Esophagus (tissue), 2 donors: ENCODE results near the gene WDR48. TPM values are rescaled to one million over a fixed set of nuclear protein-coding genes. Genes with fewer than 3 reads are reported as not detected.
A peak's percentile ranks its signal among the peaks of the same experiment; 100 is the strongest.

Source experiments
- H3K27ac ChIP-seq, 2 donors: one replicate each; pipeline ENCODE4 v1.5.1; 2013; ENCODE audit warnings: low read depth in 2 of 2, mild to moderate bottlenecking in 2 of 2, inconsistent platforms in 1 of 2, low read length in 1 of 2, moderate library complexity in 1 of 2
- H3K27me3 ChIP-seq, 2 donors: one replicate each; pipeline ENCODE4 v1.6.1; 2013; ENCODE audit warnings: low read length in 2 of 2, control low read depth in 1 of 2, mild to moderate bottlenecking in 1 of 2; ENCODE audit not compliant: insufficient read depth in 2 of 2, control insufficient read depth in 1 of 2
- H3K36me3 ChIP-seq, 2 donors: one replicate each; pipeline ENCODE4 v1.6.1; 2013; ENCODE audit warnings: low read length in 1 of 2; ENCODE audit not compliant: control insufficient read depth in 2 of 2, insufficient read depth in 2 of 2
- H3K4me1 ChIP-seq, 2 donors: one replicate each; pipeline ENCODE4 v1.6.1; 2013; ENCODE audit warnings: low read length in 1 of 2; ENCODE audit not compliant: control insufficient read depth in 2 of 2, insufficient read depth in 2 of 2
- H3K4me3 ChIP-seq, 2 donors: one replicate each; pipeline ENCODE4 v1.5.1; 2013; ENCODE audit warnings: low read length in 2 of 2, mild to moderate bottlenecking in 2 of 2, low read depth in 1 of 2, moderate library complexity in 1 of 2
- H3K9me3 ChIP-seq, 2 donors: one replicate each; pipeline ENCODE4 v1.6.1; 2013; ENCODE audit warnings: mild to moderate bottlenecking in 2 of 2, low read depth in 1 of 2, low read length in 1 of 2, moderate library complexity in 1 of 2; ENCODE audit not compliant: control insufficient read depth in 2 of 2, insufficient read depth in 1 of 2
- WGBS, 2 donors: extraction: QIAGEN DNeasy Blood & Tissue Kit; methylation state at CpG; one replicate each; pipeline ENCODE4 v1.1.7; 2013; 5-methylcytosine and 5-hydroxymethylcytosine counted together
- polyA plus RNA-seq, 2 donors: library from polyadenylated mRNA; stranded (reverse); fragments of 200-250 nt; gene quantifications; one replicate each; pipeline ENCODE4 v1.2.3, GENCODE V29; 2013
- donor health status: healthy with polysubstance abuse.
- donor health status: Bipolar disorder and iron deficiency.

Gene WDR48
- polyA plus RNA-seq, 2 donors = 7.3 to 10.4 TPM

- Histone ChIP-seq H3K4me3 (no peak overlapping the region), H3K27ac (no peak overlapping the region), H3K4me1 (peaks cover 7 to 14% of the 10 kb centered on the region in 2 donors), H3K36me3 (peaks cover 0 to 4% of the 10 kb centered on the region in 2 donors), H3K27me3 (no peaks in the 10 kb centered on the region), H3K9me3 (no peaks in the 10 kb centered on the region)
- 87 to 91% methylated on average over 7 of the region's 7 CpGs for WGBS, 2 donors
Measured at GRCh38 chr3:39104961-39105686, 53.3 kb downstream of the WDR48 start.

DNA sequence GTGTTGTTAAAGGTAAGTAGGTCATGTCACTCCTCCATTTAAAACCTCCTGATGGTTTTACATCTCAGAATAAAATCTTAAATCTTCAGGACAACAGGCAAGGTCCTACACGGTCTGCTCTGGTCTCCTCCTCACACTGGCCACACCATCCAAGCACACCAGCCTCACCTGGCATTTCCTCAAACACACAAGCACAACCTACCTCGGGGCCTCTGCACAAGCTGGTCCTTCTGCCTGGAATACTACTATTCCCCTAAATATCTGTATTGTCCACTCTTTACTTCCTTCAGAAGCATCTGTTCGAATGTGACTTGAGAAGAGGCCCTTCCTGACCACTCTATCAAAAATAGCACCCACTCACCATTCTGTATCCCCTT, 53.9 kb downstream of the WDR48 start:
- Histone ChIP-seq H3K36me3 (peaks cover 0 to 2% of the 10 kb centered on the region in 2 donors), H3K4me3 (no peak overlapping the region), H3K27ac (no peak overlapping the region), H3K9me3 (no peaks in the 10 kb centered on the region), H3K27me3 (no peaks in the 10 kb centered on the region), H3K4me1 (peaks cover 7 to 14% of the 10 kb centered on the region in 2 donors)
- 63 to 74% methylated on average over 3 of the region's 3 CpGs for WGBS, 2 donors

GRCh38 chr3:39106281-39106811, 54.5 kb downstream of the WDR48 start:
- H3K27ac ChIP-seq = peak overlapping the region in 1 of 2 donors; percentile 96
- H3K9me3 ChIP-seq = no peaks in the 10 kb centered on the region
- no peaks in the 10 kb centered on the region for H3K27me3 ChIP-seq
- peaks cover 0 to 2% of the 10 kb centered on the region in 2 donors for H3K36me3 ChIP-seq
- peak overlapping the region; percentile 70 to 94 for H3K4me3 ChIP-seq
- 7 to 9% methylated on average over 15 to 16 of the region's 16 CpGs for WGBS, 2 donors
- peaks cover 7 to 14% of the 10 kb centered on the region in 2 donors for H3K4me1 ChIP-seq

GRCh38 chr3:39106851-39107387, 55.1 kb downstream of the WDR48 start:
- H3K4me3 ChIP-seq = peak overlapping the region; percentile 70 to 94
- WGBS, 2 donors = 0 to 1% methylated on average over 53 to 55 of the region's 55 CpGs
- no peaks in the 10 kb centered on the region for H3K27me3 ChIP-seq
- H3K4me1 ChIP-seq = peaks cover 7 to 14% of the 10 kb centered on the region in 2 donors
- no peaks in the 10 kb centered on the region for H3K9me3 ChIP-seq
- peak overlapping the region; percentile 84 to 96 for H3K27ac ChIP-seq
- H3K36me3 ChIP-seq = peaks cover 0 to 2% of the 10 kb centered on the region in 2 donors

DNA sequence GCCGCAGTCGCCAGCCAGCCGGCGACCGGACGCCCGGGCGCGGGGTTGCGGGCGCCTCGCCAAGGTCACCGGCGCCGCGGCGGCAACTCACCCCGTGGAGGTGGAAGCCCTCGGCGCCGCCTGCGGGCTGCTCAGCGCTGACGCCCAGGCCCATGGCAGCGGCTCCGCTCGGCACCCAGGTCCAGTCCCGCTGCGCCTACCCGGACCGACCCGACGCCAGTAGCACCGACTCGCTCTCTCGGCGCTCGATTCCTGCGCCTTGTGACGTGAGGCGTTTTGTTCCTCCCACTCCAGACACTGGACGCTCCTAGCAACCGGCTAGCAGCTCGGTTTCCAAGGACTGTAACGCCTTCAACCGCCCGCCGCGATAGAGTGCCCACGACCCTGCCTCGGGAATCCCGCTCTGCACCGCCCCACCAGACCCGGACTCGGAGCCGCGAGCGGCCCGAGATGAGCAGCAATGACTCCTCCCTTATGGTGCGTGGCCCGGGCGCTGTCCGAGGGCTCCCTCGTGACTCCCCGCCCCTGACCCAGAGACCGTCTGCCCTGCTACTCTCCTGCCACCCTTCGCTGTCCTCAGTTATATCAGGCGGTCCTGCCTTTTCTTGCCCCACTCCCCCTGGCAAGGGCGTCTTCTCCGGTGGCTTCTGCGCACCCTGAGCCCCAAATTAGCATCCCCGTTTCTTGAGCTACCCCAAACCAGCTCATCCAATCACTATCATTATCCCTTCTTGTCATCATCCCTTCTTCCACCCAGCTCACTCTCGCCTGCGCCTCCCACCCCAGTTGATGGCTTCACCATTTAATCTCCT, 55.8 kb downstream of the WDR48 start, which contains the start of the genes GORASP1 and TTC21A:
Gene GORASP1 (minus strand): TSS at position 240 of the 812 bp plus-strand sequence. CDS start 86 bp downstream, at position 154.
Gene TTC21A (plus strand): TSS at position 293 of the 812 bp plus-strand sequence. CDS start 158 bp downstream, at position 451.
- Histone ChIP-seq H3K9me3 (no peaks in the 10 kb centered on the region), H3K36me3 (no peaks in the 10 kb centered on the region), H3K27ac (peak within 1 kb of the TSS; percentile 84 to 96), H3K4me1 (peaks cover 7 to 14% of the 10 kb centered on the region in 2 donors), H3K27me3 (no peaks in the 10 kb centered on the region), H3K4me3 (peak within 1 kb of the TSS; percentile 70 to 94)
- 1% methylated on average over 50 to 74 of the region's 74 CpGs for WGBS, 2 donors

DNA sequence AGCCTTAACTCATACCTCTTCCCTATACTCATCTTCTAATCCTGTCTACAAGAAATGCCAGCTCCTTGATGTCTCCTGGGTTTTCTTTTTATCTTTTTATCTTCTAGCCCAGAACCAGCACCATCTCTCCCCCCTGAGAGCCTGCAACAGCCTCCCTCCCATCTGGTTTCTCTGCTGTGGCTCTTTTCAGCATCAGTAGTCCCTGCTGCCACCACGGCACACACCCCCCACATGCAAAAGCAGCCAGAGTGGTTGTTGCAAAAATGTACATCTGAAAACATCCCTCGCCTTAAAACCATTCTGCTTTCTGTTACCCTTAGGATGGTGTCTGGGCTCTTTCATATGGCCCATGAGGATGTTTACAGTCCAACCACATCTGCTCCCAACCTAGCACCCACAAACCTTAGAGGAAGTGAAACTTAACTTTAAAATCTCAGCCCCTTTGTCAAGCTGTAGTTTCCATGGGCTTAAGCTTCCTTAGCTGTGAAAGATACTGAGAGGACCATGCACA, 56.4 kb downstream of the WDR48 start:
- H3K4me1 ChIP-seq = peaks cover 3 to 14% of the 10 kb centered on the region in 2 donors
- H3K27ac ChIP-seq = peak overlapping the region; percentile 48 to 96
- H3K4me3 ChIP-seq = peak overlapping the region; percentile 70 to 94
- no peaks in the 10 kb centered on the region for H3K27me3 ChIP-seq
- no peaks in the 10 kb centered on the region for H3K36me3 ChIP-seq
- 35 to 42% methylated on average over 2 of the region's 2 CpGs for WGBS, 2 donors
- no peaks in the 10 kb centered on the region for H3K9me3 ChIP-seq

DNA sequence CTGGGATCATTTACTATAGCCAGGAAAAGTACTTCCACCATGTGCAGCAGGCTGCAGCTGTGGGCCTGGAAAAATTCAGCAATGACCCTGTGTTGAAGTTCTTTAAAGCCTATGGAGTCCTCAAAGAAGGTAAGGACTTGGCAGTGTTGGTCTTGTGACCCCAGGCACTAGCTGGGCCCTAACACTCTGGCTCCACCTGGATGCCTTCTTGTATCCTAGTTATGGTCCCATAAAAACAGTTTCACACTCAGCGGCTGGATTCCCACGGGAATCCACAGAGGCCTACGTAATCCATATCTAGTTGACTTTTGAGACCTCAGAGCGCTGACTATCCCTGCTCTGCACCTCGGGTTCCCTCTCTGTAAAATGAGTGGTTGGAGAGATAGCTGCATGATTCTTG, 57.3 kb downstream of the WDR48 start:
- Histone ChIP-seq H3K27me3 (no peaks in the 10 kb centered on the region), H3K36me3 (no peaks in the 10 kb centered on the region), H3K4me3 (no peak overlapping the region), H3K27ac (no peak overlapping the region), H3K4me1 (peaks cover 3 to 11% of the 10 kb centered on the region in 2 donors), H3K9me3 (no peaks in the 10 kb centered on the region)
- whole genome bisulfite sequencing, 2 donors = 89 to 92% methylated on average over 5 of the region's 5 CpGs

- H3K9me3 ChIP-seq = no peaks in the 10 kb centered on the region
- peaks cover 3 to 5% of the 10 kb centered on the region in 2 donors for H3K4me1 ChIP-seq
- WGBS, 2 donors = 81 to 84% methylated on average over 2 of the region's 2 CpGs
- no peak overlapping the region for H3K27ac ChIP-seq
- no peaks in the 10 kb centered on the region for H3K36me3 ChIP-seq
- H3K27me3 ChIP-seq = no peaks in the 10 kb centered on the region
- H3K4me3 ChIP-seq = no peak overlapping the region
Measured at GRCh38 chr3:39110041-39110639, 58.3 kb downstream of the WDR48 start.

GRCh38 chr3:39112113-39112512, 60.3 kb downstream of the WDR48 start:
- Histone ChIP-seq H3K4me1 (peaks cover 0 to 3% of the 10 kb centered on the region in 2 donors), H3K27ac (no peak overlapping the region), H3K36me3 (no peaks in the 10 kb centered on the region), H3K9me3 (no peaks in the 10 kb centered on the region), H3K27me3 (no peaks in the 10 kb centered on the region), H3K4me3 (no peak overlapping the region)
- 92 to 95% methylated on average over 3 of the region's 3 CpGs for WGBS, 2 donors
